Psoas muscle (tissue), 8 donors: Measurements from ENCODE around the gene CNKSR2. TPM values are rescaled to one million over a fixed set of nuclear protein-coding genes. Genes with fewer than 3 reads are reported as not detected.

Experiments
- ATAC-seq, 4 donors: fragments of 200-7000 bp; cut with Tn5 transposase; one replicate each; pipeline ENCODE4 v1.9.1; 2020; ENCODE audit warnings: moderate library complexity in 3 of 4, mild to moderate bottlenecking in 2 of 4
- DNase-seq, 2 donors: peaks; one replicate each; pipeline ENCODE4 v3.0.0-alpha.2; 2020
- H3K27ac ChIP-seq: fragments of 200-600 bp; one replicate; pipeline ENCODE4 v1.8.0; 2022
- H3K27me3 ChIP-seq, 3 donors: fragments of 200-600 bp in 1 of 3; one replicate each; pipeline versions ENCODE4 v1.6.1 to v1.8.0; 2013 to 2022; ENCODE audit warnings: low read length in 2 of 3, mild to moderate bottlenecking in 2 of 3, moderate library complexity in 1 of 3; ENCODE audit not compliant: insufficient read depth in 3 of 3
- H3K36me3 ChIP-seq, 2 donors: fragments of 200-600 bp in 1 of 2; one replicate each; pipeline versions ENCODE4 v1.6.1 to v1.8.0; 2013 to 2022; ENCODE audit warnings: low read depth in 1 of 2, mild to moderate bottlenecking in 1 of 2, moderate library complexity in 1 of 2; ENCODE audit not compliant: insufficient read depth in 1 of 2
- H3K4me1 ChIP-seq: fragments of 200-600 bp; one replicate; pipeline ENCODE4 v1.8.0; 2022
- H3K4me3 ChIP-seq: fragments of 200-600 bp; one replicate; pipeline ENCODE4 v1.8.0; 2022; ENCODE audit warnings: mild to moderate bottlenecking
- H3K9me3 ChIP-seq: fragments of 200-600 bp; one replicate; pipeline ENCODE4 v1.8.0; 2022
- WGBS, 3 donors: extraction: QIAGEN DNeasy Blood & Tissue Kit; methylation state at CpG; one replicate each; pipeline versions ENCODE4 v1.1.6 to v1.1.7; 2013; 5-methylcytosine and 5-hydroxymethylcytosine counted together
- intact Hi-C, 2 donors: fragments of 100-400 bp; cut with DNase I; formaldehyde crosslinking; loops; one replicate each; pipeline versions ENCODE4 v1.11.0 to v1.14.2; 2022
- polyA plus RNA-seq, 3 donors: library from polyadenylated mRNA; stranded (reverse); fragments of 200-250 nt; gene quantifications; one replicate each; pipeline ENCODE4 v1.2.3, GENCODE V29; 2013
- total RNA-seq, 4 donors: library from RNA; stranded (reverse); fragmentation: NEBNext Ultra II Directional in 2 of 4; extraction: Animal tissue kit (Norgen Biotek cat#: 25700) in 2 of 4; gene quantifications; one replicate each; pipeline versions ENCODE4 v1.2.1 to v1.2.4, GENCODE V29; 2021 to 2023
- TF ChIP-seq, protein P1 (sequence below): fragments of 200-600 bp; IDR thresholded peaks from one replicate; pipeline ENCODE4 v1.8.0; 2022; ENCODE audit warnings: antibody characterized with exemption
- donor health status: healthy with polysubstance abuse.
- donor health status: DM: no; HTN: no; CAD: no; lungs with moderate emphysema.
- donor health status: Bipolar disorder and iron deficiency.
- donor health status: healthy.
- donor health status: DM: yes; HTN: yes; CAD: no.
- donor health status: DM: no; HTN: no; CAD: no.
- donor health status: DM: no; HTN: no; CAD: no.
- donor health status: DM: yes; HTN: yes; CAD: no.

The CNKSR2 gene
- total and polyA plus RNA-seq, 7 donors, result 0.10 to 0.36 (median 0.16) TPM

DNA sequence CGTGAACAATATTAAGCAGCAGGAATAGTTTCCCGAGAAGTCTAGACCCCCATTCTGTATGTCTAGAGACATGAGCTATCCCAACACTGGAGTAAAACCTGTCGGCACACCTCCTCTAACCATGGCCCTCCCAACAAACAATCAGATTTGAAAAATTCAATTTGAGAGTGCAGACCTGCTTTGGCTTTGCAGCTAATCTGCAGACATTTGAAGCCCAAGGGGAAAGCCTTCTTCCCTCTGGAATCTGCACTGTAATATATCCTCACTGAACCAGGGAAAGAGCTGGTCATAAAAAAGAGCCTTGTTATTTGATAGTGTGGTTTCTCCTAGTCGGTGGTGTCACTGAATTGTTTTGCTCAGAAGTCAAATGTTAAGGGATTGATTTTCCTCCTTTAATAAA, 328.5 kb downstream of the CNKSR2 start:
- no peaks in the 10 kb centered on the region for H3K27me3 ChIP-seq
- no peaks in the 10 kb centered on the region for H3K9me3 ChIP-seq
- no peak for DNase-seq
- WGBS, 3 donors, result 44 to 61% (median 50%) methylated on average over 4 of the region's 4 CpGs
- intact Hi-C loops, result no loop called here
- peaks cover 6% of the 10 kb centered on the region for H3K4me1 ChIP-seq
- TF ChIP-seq, protein P1, sequence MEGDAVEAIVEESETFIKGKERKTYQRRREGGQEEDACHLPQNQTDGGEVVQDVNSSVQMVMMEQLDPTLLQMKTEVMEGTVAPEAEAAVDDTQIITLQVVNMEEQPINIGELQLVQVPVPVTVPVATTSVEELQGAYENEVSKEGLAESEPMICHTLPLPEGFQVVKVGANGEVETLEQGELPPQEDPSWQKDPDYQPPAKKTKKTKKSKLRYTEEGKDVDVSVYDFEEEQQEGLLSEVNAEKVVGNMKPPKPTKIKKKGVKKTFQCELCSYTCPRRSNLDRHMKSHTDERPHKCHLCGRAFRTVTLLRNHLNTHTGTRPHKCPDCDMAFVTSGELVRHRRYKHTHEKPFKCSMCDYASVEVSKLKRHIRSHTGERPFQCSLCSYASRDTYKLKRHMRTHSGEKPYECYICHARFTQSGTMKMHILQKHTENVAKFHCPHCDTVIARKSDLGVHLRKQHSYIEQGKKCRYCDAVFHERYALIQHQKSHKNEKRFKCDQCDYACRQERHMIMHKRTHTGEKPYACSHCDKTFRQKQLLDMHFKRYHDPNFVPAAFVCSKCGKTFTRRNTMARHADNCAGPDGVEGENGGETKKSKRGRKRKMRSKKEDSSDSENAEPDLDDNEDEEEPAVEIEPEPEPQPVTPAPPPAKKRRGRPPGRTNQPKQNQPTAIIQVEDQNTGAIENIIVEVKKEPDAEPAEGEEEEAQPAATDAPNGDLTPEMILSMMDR, result no peak
- no peak for ATAC-seq
- peak overlapping the region; percentile 59 for H3K27ac ChIP-seq
- H3K4me3 ChIP-seq, result no peak overlapping the region
- H3K36me3 ChIP-seq, result no peaks in the 10 kb centered on the region
